Measurements from ENCODE around the gene GPX4. TPM values are rescaled to one million over a fixed set of nuclear protein-coding genes. Genes with fewer than 3 reads are reported as not detected.

Gene GPX4
- polyA plus RNA-seq, 1 donor from 2014 or later = 713 TPM

DNA sequence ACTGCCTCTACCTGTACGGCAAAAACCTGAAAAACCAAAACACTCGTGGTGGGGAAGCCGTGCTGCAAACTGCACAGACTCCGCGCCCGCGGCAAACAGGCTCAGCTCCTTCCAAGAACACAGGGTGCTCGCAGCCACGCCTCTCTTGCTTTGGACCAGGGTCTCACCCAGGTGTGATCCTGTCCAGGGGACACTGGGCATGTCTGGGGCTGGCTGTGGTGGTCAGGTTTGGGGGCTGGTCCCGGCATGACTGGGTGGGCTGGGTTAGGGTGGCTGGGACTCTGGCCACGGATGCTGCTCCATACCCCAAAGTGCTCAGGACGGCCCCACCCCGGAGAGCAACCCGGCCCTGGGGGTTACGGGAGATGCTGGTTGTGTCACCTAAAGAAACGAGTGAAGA lies 13.9 kb downstream of the GPX4 start:
- no peaks in the 10 kb centered on the region for H3K9me2 ChIP-seq (ENCODE audit: insufficient read depth, low read length)
- no peak overlapping the region for H3K27ac ChIP-seq (ENCODE audit: low read length)
- no peak overlapping the region for H3K4me3 ChIP-seq (ENCODE audit: low read length)
- no peaks in the 10 kb centered on the region for H3K9me3 ChIP-seq (ENCODE audit: low read length)
- no peaks in the 10 kb centered on the region for H3K79me2 ChIP-seq (replicated peaks; ENCODE audit: insufficient read depth, low read length)
- no peaks in the 10 kb centered on the region for H3K27me3 ChIP-seq (ENCODE audit: insufficient read depth, low read depth, low read length)
- H3F3A ChIP-seq (ENCODE audit: insufficient read depth, low read length, poor library complexity, severe bottlenecking) = no peaks in the 10 kb centered on the region
- TF ChIP-seq, protein P1, sequence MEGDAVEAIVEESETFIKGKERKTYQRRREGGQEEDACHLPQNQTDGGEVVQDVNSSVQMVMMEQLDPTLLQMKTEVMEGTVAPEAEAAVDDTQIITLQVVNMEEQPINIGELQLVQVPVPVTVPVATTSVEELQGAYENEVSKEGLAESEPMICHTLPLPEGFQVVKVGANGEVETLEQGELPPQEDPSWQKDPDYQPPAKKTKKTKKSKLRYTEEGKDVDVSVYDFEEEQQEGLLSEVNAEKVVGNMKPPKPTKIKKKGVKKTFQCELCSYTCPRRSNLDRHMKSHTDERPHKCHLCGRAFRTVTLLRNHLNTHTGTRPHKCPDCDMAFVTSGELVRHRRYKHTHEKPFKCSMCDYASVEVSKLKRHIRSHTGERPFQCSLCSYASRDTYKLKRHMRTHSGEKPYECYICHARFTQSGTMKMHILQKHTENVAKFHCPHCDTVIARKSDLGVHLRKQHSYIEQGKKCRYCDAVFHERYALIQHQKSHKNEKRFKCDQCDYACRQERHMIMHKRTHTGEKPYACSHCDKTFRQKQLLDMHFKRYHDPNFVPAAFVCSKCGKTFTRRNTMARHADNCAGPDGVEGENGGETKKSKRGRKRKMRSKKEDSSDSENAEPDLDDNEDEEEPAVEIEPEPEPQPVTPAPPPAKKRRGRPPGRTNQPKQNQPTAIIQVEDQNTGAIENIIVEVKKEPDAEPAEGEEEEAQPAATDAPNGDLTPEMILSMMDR (IDR thresholded peaks at IDR 0.05; ENCODE audit: poor library complexity, severe bottlenecking) = no peak
- TF ChIP-seq TAF1 (IDR thresholded peaks at IDR 0.05; ENCODE audit: low read depth) (no peak), EZH2 (IDR thresholded peaks at IDR 0.05; ENCODE audit: borderline replicate concordance, insufficient read depth, low read length, poor library complexity, severe bottlenecking) (no peak), POLR2AphosphoS5 (IDR thresholded peaks at IDR 0.05) (no peak), SMC3 (conservative IDR thresholded peaks at IDR 0.05; ENCODE audit: poor library complexity) (no peak), RAD21 (conservative IDR thresholded peaks at IDR 0.05) (no peak), EP300 (conservative IDR thresholded peaks at IDR 0.05; ENCODE audit: poor library complexity, severe bottlenecking) (no peak), MXI1 (conservative IDR thresholded peaks at IDR 0.05; ENCODE audit: poor library complexity, severe bottlenecking) (no peak)
- TF ChIP-seq, protein P2, sequence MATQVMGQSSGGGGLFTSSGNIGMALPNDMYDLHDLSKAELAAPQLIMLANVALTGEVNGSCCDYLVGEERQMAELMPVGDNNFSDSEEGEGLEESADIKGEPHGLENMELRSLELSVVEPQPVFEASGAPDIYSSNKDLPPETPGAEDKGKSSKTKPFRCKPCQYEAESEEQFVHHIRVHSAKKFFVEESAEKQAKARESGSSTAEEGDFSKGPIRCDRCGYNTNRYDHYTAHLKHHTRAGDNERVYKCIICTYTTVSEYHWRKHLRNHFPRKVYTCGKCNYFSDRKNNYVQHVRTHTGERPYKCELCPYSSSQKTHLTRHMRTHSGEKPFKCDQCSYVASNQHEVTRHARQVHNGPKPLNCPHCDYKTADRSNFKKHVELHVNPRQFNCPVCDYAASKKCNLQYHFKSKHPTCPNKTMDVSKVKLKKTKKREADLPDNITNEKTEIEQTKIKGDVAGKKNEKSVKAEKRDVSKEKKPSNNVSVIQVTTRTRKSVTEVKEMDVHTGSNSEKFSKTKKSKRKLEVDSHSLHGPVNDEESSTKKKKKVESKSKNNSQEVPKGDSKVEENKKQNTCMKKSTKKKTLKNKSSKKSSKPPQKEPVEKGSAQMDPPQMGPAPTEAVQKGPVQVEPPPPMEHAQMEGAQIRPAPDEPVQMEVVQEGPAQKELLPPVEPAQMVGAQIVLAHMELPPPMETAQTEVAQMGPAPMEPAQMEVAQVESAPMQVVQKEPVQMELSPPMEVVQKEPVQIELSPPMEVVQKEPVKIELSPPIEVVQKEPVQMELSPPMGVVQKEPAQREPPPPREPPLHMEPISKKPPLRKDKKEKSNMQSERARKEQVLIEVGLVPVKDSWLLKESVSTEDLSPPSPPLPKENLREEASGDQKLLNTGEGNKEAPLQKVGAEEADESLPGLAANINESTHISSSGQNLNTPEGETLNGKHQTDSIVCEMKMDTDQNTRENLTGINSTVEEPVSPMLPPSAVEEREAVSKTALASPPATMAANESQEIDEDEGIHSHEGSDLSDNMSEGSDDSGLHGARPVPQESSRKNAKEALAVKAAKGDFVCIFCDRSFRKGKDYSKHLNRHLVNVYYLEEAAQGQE (IDR thresholded peaks at IDR 0.05; ENCODE audit: borderline replicate concordance) = no peak
- no peaks in the 10 kb centered on the region for H3K36me3 ChIP-seq (ENCODE audit: insufficient read depth, low read length)
- H4K20me1 ChIP-seq (ENCODE audit: insufficient read depth) = no peaks in the 10 kb centered on the region
- H2AFZ ChIP-seq (ENCODE audit: low read depth, low read length) = no peak overlapping the region
- no peak overlapping the region for H3K4me2 ChIP-seq (ENCODE audit: low read length)
- H3K9ac ChIP-seq (ENCODE audit: low read length) = no peak overlapping the region

DNA sequence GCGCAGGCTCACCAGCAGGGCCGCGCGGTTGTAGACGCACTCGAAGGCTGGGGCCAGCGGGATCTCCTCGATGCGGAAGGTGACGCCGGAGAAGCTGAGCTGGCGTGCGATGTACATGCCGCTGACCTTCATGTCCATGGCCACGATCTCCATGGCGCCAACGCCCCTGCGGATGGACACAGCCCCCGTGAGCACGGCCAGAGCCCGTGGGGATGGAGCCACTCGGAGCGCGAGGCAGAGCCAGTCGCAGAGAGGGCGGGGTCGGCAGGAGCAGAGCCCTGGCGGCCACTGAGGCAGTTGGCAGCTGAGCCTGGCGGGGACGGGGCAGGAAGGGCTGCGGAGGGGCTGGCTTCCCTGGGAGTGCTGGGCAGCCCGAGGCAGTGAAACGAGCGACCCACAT lies 15.2 kb downstream of the GPX4 start:
- no peak overlapping the region for H3K4me2 ChIP-seq (ENCODE audit: low read length)
- H3K9me3 ChIP-seq (ENCODE audit: low read length) = no peaks in the 10 kb centered on the region
- no peaks in the 10 kb centered on the region for H3K36me3 ChIP-seq (ENCODE audit: insufficient read depth, low read length)
- no peak overlapping the region for H3K9ac ChIP-seq (ENCODE audit: low read length)
- TF ChIP-seq POLR2AphosphoS5 (IDR thresholded peaks at IDR 0.05) (no peak), MXI1 (conservative IDR thresholded peaks at IDR 0.05; ENCODE audit: poor library complexity, severe bottlenecking) (no peak), RAD21 (conservative IDR thresholded peaks at IDR 0.05) (no peak), TAF1 (IDR thresholded peaks at IDR 0.05; ENCODE audit: low read depth) (no peak), SMC3 (conservative IDR thresholded peaks at IDR 0.05; ENCODE audit: poor library complexity) (no peak), EZH2 (IDR thresholded peaks at IDR 0.05; ENCODE audit: borderline replicate concordance, insufficient read depth, low read length, poor library complexity, severe bottlenecking) (no peak), EP300 (conservative IDR thresholded peaks at IDR 0.05; ENCODE audit: poor library complexity, severe bottlenecking) (no peak)
- TF ChIP-seq, protein P2 (IDR thresholded peaks at IDR 0.05; ENCODE audit: borderline replicate concordance) = no peak
- TF ChIP-seq, protein P1 (IDR thresholded peaks at IDR 0.05; ENCODE audit: poor library complexity, severe bottlenecking) = no peak
- no peaks in the 10 kb centered on the region for H4K20me1 ChIP-seq (ENCODE audit: insufficient read depth)
- H3K79me2 ChIP-seq (replicated peaks; ENCODE audit: insufficient read depth, low read length) = no peaks in the 10 kb centered on the region
- H2AFZ ChIP-seq (ENCODE audit: low read depth, low read length) = no peak overlapping the region
- no peaks in the 10 kb centered on the region for H3F3A ChIP-seq (ENCODE audit: insufficient read depth, low read length, poor library complexity, severe bottlenecking)
- no peak overlapping the region for H3K4me3 ChIP-seq (ENCODE audit: low read length)
- no peak overlapping the region for H3K27ac ChIP-seq (ENCODE audit: low read length)
- H3K27me3 ChIP-seq (ENCODE audit: insufficient read depth, low read depth, low read length) = no peaks in the 10 kb centered on the region
- no peaks in the 10 kb centered on the region for H3K9me2 ChIP-seq (ENCODE audit: insufficient read depth, low read length)
